H54 (cell line): ENCODE measurements around the gene METTL2B.
"Not testable (repeated sequence)": the region's sequence is repeated elsewhere in the genome, so short reads cannot be mapped to it uniquely, and the experiment has no call there.

ENCODE experiments used
- DNase-seq: peaks from one replicate; pipeline ENCODE4 v3.0.0; 2011; ENCODE audit warnings: low spot score, mixed read lengths; ENCODE audit not compliant: insufficient read length
- FAIRE-seq: peaks from 3 replicates; lab custom pipeline; 2011; peaks lifted over from hg19 to GRCh38; lab: Jason Lieb, UNC
- POLR2A ChIP-seq: IDR thresholded peaks from 2 replicates; pipeline ENCODE4 v1.6.1; 2011; ENCODE audit warnings: low read depth, mild to moderate bottlenecking, low read length

The METTL2B gene

DNA sequence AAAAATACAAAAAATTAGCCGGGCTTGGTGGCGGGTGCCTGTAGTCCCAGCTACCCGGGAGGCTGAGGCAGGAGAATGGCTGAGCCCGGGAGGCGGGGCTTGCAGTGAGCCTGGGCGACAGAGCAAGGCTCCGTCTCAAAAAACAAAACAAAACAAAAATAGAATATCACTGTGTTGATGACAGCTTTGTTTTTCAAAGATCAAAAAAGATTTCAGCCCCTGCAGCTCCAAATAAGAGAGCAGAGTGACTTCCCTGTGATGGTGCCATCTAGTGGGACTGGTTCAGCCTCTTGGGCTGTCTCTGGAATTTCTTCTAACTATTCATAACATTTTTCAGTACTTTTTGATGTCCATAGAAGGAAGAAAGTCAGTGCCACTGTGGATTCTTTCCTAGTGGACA, 60.9 kb downstream of the METTL2B start:
- peak; percentile 81 for FAIRE-seq
- not testable (repeated sequence) for DNase-seq

DNA sequence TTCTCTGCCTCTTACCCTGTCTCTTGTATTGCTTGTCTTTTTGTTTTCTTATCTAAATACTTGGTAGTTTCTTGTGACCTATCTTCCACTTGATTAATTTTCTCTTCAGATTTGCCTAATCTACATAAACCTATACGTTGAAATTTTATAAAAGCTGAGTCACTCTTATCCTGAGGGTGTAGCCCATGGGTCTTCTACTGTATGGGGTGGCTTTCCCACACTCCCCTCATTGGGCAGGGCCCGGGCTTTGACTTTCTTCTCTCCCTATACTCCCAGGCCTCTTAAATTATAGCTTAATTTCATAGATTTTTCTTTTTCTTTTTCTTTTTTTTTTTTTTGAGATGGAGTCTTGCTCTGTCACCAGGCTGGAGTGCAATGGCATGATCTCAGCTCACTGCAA, 66.0 kb downstream of the METTL2B start:
- not testable (repeated sequence) for FAIRE-seq, DNase-seq

- DNase-seq, FAIRE-seq: not testable (repeated sequence)
Observed at GRCh38 chr7:128543300-128543699, 66.8 kb downstream of the METTL2B start.

DNA sequence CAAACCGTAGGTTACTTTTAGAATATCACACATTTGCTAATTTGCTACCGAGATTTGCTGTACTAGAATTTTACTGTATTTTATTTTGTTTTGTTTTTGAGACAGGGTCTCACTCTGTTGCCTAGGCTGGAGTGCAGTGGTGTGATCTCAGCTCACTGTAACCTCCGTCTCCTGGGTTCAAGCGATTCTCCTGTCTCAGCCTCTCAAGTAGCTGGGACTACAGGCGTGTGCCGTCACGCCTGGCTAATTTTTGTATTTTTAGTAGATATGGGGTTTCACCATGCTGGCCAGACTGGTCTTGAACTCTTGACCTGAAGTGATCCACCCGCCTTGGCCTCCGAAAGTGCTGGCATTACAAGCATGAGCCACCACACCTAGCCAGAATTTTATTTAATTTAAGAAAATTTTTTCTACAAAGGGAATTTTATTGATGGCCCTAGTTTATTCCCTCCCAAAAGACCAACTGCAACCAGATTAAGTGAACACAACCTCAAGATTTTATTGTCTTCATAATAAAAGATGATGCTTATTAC, 69.8 kb downstream of the METTL2B start:
- not testable (repeated sequence) for FAIRE-seq, DNase-seq

DNA sequence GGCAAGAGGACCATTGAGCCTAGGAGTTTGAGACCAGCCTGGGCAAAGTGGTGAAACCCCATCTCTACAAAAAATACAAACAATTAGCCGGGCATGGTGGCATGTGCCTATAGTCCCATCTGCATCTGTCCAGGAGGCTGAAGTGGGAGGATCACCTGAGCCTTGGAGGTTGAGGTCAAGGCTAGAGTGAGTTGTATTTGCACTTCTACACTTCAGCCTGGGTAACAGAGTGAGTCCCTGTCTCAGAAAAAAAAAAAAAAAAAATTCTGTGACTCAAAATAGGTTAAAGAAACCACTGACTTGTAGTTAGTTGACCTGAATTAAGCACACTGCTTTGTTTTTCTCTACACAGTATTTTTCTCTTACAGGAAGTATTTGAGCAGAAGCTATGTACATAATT, 74.4 kb downstream of the METTL2B start:
- no peak for TF ChIP-seq POLR2A
- FAIRE-seq (no peak), DNase-seq (no peak)

DNA sequence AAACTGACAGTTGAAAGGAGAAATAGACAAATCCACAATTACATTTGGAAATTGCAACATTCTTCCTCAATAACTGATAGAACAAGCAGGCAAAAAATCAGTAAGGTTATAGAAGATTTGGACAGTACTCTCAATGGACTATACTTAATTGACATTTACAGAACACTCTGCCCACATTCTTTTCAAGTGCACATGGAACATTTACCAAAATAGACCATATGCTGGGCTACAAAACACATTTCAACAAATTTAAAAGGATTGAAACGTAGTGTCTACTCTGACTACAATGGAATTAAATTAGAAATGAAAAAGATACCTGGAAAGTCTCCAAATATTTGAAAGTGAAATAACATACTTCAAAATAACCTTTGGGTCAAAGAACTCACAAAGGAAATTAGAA, 77.8 kb downstream of the METTL2B start:
- FAIRE-seq, DNase-seq: not testable (repeated sequence)
